ENCODE results near the gene KISS1R.

The KISS1R gene

DNA sequence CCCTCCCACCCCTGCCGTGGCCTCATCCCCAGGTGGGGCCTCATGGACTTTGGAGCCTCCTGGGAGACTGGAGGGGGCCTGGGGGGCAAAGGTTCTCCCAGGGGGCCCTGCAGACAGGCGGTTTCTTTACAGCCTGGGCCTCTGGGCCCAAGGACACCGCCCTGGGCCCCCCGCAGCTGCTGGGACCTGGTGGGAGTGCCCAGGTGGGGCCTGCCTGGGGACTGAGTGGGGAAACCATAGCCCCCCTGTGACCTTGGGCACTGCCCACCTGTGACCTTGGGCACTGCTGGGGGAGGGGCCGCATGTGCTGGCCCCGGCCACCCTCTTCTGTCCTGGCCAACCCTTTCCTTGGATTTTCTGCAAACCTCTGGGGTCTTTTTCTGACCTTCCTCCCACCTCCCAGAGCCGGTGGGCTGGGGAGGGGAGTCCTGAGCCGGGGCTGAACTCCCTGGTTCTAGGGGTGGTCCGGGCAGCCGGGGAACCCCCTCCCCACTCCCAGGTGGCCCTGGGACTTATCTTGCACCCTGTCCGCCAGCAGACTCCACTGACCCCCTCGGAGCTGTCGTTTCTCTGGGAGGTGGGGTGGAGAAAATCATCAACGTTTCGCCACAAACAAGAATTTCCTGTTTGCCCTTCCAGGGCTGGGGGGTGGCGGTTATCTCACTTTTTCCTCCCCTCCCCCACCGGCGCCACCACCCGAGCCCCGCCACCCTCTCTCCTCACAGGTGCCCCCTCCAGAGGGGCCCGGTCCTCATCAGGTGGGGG, 35.7 kb downstream of the KISS1R start:
- Histone ChIP-seq H3K9me2 (replicated peaks; ENCODE audit: insufficient read depth, low read length) (no peaks in the 10 kb centered on the region), H3K9ac (ENCODE audit: low read length) (no peak overlapping the region), H3K27ac (ENCODE audit: low read length) (no peak overlapping the region), H3K79me2 (ENCODE audit: low read length) (peaks cover 19% of the 10 kb centered on the region; the same call in 1 of the 2 replicates), H3K27me3 (replicated peaks; ENCODE audit: insufficient read depth, low read length) (no peaks in the 10 kb centered on the region), H3K4me3 (ENCODE audit: low read length) (no peak overlapping the region), H2AFZ (ENCODE audit: low read length) (no peak overlapping the region), H3F3A (ENCODE audit: insufficient read depth, low read length) (no peaks in the 10 kb centered on the region), H3K9me3 (replicated peaks; ENCODE audit: insufficient read depth, low read length) (no peaks in the 10 kb centered on the region), H3K4me2 (ENCODE audit: low read depth, low read length) (no peak overlapping the region), H3K4me1 (ENCODE audit: low read length) (no peaks in the 10 kb centered on the region), H3K36me3 (replicated peaks; ENCODE audit: insufficient read depth, low read length) (no peaks in the 10 kb centered on the region), H4K20me1 (ENCODE audit: insufficient read depth, low read length) (no peaks in the 10 kb centered on the region)
- no peak for DNase-seq
- TF ChIP-seq EZH2phosphoT487 (IDR thresholded peaks at IDR 0.05; ENCODE audit: low read length) (no peak), EZH2 (optimal IDR thresholded peaks at IDR 0.05; ENCODE audit: low read depth, low read length) (no peak)
- TF ChIP-seq, protein P1, sequence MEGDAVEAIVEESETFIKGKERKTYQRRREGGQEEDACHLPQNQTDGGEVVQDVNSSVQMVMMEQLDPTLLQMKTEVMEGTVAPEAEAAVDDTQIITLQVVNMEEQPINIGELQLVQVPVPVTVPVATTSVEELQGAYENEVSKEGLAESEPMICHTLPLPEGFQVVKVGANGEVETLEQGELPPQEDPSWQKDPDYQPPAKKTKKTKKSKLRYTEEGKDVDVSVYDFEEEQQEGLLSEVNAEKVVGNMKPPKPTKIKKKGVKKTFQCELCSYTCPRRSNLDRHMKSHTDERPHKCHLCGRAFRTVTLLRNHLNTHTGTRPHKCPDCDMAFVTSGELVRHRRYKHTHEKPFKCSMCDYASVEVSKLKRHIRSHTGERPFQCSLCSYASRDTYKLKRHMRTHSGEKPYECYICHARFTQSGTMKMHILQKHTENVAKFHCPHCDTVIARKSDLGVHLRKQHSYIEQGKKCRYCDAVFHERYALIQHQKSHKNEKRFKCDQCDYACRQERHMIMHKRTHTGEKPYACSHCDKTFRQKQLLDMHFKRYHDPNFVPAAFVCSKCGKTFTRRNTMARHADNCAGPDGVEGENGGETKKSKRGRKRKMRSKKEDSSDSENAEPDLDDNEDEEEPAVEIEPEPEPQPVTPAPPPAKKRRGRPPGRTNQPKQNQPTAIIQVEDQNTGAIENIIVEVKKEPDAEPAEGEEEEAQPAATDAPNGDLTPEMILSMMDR (IDR thresholded peaks at IDR 0.05; ENCODE audit: low read length), result no peak

DNA sequence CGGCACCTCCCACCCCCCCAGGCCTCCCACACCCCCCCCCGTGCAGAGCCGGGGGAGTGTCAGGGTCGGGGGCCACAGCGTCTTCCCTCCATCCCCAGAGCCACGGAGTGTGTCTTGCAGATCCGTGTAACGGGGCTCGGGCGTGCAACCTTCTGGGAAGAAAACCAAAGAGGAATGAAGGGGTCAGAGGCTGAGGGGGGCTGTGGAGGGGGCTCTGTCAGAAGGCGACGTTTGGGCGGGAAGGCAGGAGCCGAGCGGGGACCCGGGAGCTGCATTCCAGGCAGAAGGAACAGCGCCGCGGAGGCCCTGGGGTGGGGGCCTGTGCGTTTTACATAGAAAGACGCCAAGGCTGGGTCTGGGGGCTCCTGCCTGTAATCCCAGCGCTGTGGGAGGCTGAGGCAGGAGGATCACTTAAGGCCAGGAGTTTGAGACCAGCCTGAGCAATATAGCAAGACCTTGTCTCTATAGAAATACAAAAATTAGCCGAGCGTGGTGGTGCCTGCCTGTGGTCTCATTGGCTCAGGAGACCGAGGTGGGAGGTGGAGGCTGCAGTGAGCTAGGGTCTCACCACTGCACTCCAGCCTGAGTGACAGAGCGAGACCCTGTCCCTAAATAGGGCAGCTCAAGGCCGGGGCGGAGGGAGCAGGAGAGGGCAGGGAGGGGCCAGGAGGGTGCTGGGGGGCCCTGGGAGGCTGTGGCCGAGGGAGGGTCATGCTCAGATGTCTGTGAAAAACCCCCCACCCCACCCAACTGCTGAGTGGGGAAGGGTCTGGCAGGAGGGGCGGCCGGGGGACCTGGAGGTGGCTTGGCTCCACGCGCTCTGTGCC, 36.5 kb downstream of the KISS1R start:
- no peak for TF ChIP-seq EZH2phosphoT487 (IDR thresholded peaks at IDR 0.05; ENCODE audit: low read length)
- TF ChIP-seq, protein P1 (IDR thresholded peaks at IDR 0.05; ENCODE audit: low read length), result no peak
- no peak for TF ChIP-seq EZH2 (optimal IDR thresholded peaks at IDR 0.05; ENCODE audit: low read depth, low read length)
- peaks cover 15% of the 10 kb centered on the region; the same call in 1 of the 2 replicates for H3K79me2 ChIP-seq (ENCODE audit: low read length)
- no peaks in the 10 kb centered on the region for H3F3A ChIP-seq (ENCODE audit: insufficient read depth, low read length)
- H3K9ac ChIP-seq (ENCODE audit: low read length), result no peak overlapping the region
- no peaks in the 10 kb centered on the region for H3K4me1 ChIP-seq (ENCODE audit: low read length)
- H3K36me3 ChIP-seq (replicated peaks; ENCODE audit: insufficient read depth, low read length), result no peaks in the 10 kb centered on the region
- no peaks in the 10 kb centered on the region for H4K20me1 ChIP-seq (ENCODE audit: insufficient read depth, low read length)
- H2AFZ ChIP-seq (ENCODE audit: low read length), result no peak overlapping the region
- no peak overlapping the region for H3K4me2 ChIP-seq (ENCODE audit: low read depth, low read length)
- no peak overlapping the region for H3K4me3 ChIP-seq (ENCODE audit: low read length)
- H3K9me3 ChIP-seq (replicated peaks; ENCODE audit: insufficient read depth, low read length), result no peaks in the 10 kb centered on the region
- no peaks in the 10 kb centered on the region for H3K9me2 ChIP-seq (replicated peaks; ENCODE audit: insufficient read depth, low read length)
- H3K27ac ChIP-seq (ENCODE audit: low read length), result no peak overlapping the region
- no peak for DNase-seq
- no peaks in the 10 kb centered on the region for H3K27me3 ChIP-seq (replicated peaks; ENCODE audit: insufficient read depth, low read length)

DNA sequence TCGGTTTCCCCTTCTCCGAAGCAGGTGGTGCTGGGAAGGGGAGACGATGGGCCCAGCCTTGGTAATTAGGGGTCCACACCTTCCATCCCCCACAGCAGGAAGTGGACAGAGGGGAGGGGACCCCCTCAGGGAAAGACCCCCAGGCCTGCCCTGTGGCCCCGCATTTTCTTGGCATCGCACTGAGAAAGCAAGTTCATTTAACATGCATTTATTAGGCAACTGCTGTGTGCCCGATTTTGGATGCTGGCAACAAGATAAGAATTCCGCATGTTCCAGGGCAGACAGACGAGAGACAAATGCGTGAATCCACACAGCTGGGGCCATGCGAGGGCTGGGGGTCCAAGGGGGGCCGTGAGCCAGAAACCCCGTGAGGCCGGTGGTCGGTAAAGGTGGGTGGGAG, 37.1 kb downstream of the KISS1R start:
- Histone ChIP-seq H3K4me2 (ENCODE audit: low read depth, low read length) (no peak overlapping the region), H2AFZ (ENCODE audit: low read length) (no peak overlapping the region), H3K9me2 (replicated peaks; ENCODE audit: insufficient read depth, low read length) (no peaks in the 10 kb centered on the region), H3K27me3 (replicated peaks; ENCODE audit: insufficient read depth, low read length) (no peaks in the 10 kb centered on the region), H3K4me3 (ENCODE audit: low read length) (no peak overlapping the region), H3K36me3 (replicated peaks; ENCODE audit: insufficient read depth, low read length) (no peaks in the 10 kb centered on the region), H4K20me1 (ENCODE audit: insufficient read depth, low read length) (no peaks in the 10 kb centered on the region), H3K27ac (ENCODE audit: low read length) (no peak overlapping the region), H3K9ac (ENCODE audit: low read length) (no peak overlapping the region), H3K79me2 (ENCODE audit: low read length) (peaks cover 15% of the 10 kb centered on the region; the same call in 1 of the 2 replicates), H3F3A (ENCODE audit: insufficient read depth, low read length) (no peaks in the 10 kb centered on the region), H3K9me3 (replicated peaks; ENCODE audit: insufficient read depth, low read length) (no peaks in the 10 kb centered on the region), H3K4me1 (ENCODE audit: low read length) (no peaks in the 10 kb centered on the region)
- TF ChIP-seq EZH2 (optimal IDR thresholded peaks at IDR 0.05; ENCODE audit: low read depth, low read length), result no peak
- no peak for TF ChIP-seq EZH2phosphoT487 (IDR thresholded peaks at IDR 0.05; ENCODE audit: low read length)
- TF ChIP-seq, protein P1 (IDR thresholded peaks at IDR 0.05; ENCODE audit: low read length), result no peak
- no peak for DNase-seq
